K562 (cell line): ENCODE measurements around the gene DVL2.
A peak's percentile ranks its signal among the peaks of the same experiment; 100 is the strongest.

Source experiments
- C11orf30 ChIP-seq: fragments of 450-650 bp; IDR thresholded peaks from 2 replicates; pipeline ENCODE4 v1.6.1; 2016; ENCODE audit warnings: low read depth, mild to moderate bottlenecking
- POLR2A ChIP-seq: fragments of 450-650 bp; conservative IDR thresholded peaks from 2 replicates; pipeline ENCODE4 v1.6.1; 2016
- POLR2AphosphoS2 ChIP-seq: IDR thresholded peaks from 2 replicates; pipeline ENCODE4 v1.6.1; 2012; ENCODE audit warnings: low read length, improper control_type of control experiment

DNA sequence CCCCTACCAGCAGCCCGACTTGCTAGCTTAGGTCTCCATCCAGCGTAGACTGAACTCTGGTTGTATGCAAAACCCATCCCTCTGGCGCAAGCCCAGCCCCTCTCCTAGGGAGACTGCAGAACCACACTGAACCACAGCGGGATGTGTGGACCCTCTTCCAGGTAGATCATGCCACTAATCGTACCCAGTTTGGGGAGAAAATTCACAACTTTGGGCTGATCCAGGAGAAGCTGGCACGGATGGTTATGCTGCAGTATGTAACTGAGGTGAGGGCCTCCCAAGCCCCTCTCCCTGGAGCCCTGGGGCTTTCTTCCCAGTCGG, 11.4 kb downstream of the DVL2 start:
- peak; percentile 66 for TF ChIP-seq POLR2A
- no peak for TF ChIP-seq C11orf30
- peak; percentile 54; the same call in 1 of the 2 replicates for TF ChIP-seq POLR2AphosphoS2
